ENCODE measurements around the gene RIF1.

RIF1 gene

GRCh38 chr2:151422917-151423439 is 13.3 kb downstream of the RIF1 start:
- DNase-seq (ENCODE audit: low read depth in 2 of 2), result no peak

- DNase-seq (ENCODE audit: low read depth in 2 of 2), result no peak
These were observed 14.1 kb downstream of the RIF1 start for GRCh38 chr2:151423760-151424159.

DNA sequence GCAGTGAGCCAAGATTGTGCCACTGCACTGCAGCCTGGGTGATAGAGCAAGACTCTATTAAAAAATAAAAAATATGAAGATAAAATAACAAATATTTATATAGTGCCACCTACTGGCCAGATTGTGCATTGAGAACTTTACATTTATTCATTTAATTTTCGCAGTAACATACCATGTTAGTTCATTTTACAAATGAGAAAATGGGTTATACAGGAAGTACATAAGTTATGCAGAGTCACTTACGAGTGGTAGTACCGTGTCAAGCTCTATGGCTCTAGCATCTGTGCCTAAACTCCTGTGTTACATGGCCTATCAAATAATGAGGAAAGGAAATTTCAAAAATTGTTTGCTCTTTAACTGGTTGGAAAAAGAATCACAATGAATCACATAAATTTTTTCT is 27.9 kb downstream of the RIF1 start:
- no peak for DNase-seq (ENCODE audit: low read depth in 2 of 2)

GRCh38 chr2:151438506-151438905 is 28.8 kb downstream of the RIF1 start:
- DNase-seq (ENCODE audit: low read depth in 2 of 2), result no peak

DNA sequence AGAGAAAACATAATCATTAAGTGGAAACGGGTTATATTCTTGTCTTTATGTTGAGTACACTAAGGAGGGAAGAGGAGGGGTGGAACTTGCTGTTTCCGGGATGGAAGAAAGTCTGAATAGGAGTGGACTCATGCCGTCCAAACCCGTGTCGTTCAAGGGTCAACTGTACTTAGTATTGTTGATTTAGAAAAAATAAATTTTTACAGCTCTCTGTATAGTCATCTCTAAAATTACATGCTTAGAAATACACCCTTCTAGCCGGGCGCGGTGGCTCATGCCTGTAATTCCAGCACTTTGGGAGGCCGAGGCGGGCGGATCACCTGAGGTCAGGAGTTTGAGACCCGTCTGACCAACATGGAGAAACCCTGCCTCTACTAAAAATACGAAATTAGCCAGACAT is 29.4 kb downstream of the RIF1 start:
- DNase-seq (ENCODE audit: low read depth in 2 of 2), result no peak

GRCh38 chr2:151459358-151459757 is 49.7 kb downstream of the RIF1 start:
- DNase-seq (ENCODE audit: low read depth in 2 of 2), result no peak

- no peak for DNase-seq (ENCODE audit: low read depth in 2 of 2)
These were observed 56.1 kb downstream of the RIF1 start for GRCh38 chr2:151465771-151466170.

- no peak for DNase-seq (ENCODE audit: low read depth in 2 of 2)
These were observed 60.9 kb downstream of the RIF1 start for GRCh38 chr2:151470556-151470955.

DNA sequence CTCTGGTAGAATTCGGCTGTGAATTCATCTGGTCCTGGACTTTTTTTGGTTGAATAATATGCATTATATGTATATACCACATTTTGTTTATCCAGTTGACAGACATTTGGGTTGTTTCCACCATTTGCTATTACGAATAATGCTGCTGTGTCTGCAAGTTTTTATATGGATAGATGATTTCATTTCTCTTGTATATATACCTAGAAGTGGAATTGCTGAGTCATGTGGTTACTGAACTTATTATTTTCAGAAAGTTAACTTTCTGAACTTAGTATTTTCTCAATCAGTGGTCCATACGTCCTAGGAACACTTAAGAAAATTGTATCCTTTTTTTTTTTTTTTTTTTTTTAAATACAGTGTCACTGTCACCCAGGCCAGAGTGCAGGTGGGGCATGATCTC is 63.3 kb downstream of the RIF1 start:
- no peak for DNase-seq (ENCODE audit: low read depth in 2 of 2)

GRCh38 chr2:151475071-151475470 is 65.4 kb downstream of the RIF1 start:
- no peak for DNase-seq (ENCODE audit: low read depth in 2 of 2)

DNA sequence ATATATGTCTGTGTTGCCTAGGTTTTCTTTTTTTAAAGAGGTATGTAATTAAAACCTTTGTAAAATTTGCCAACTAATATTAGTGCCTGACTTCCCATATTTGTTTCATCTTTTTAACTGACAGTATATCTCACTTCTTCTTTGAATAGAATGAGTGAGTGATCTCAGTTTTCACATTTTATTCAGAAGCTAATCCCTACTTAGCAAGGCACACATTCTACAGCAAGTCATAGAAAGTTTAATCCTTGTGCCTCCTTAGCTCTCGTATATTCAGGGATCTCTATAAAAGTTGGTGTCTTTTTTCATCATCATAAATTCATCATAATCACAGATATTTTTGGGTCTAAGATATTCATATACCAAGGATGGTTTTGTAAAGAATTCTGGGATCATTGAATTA is 66.6 kb downstream of the RIF1 start:
- DNase-seq (ENCODE audit: low read depth in 2 of 2), result no peak

GRCh38 chr2:151478011-151478410 is 68.3 kb downstream of the RIF1 start:
- no peak for DNase-seq (ENCODE audit: low read depth in 2 of 2)

GRCh38 chr2:151481744-151482143 is 72.0 kb downstream of the RIF1 start:
- peak; percentile 6 to 10 for DNase-seq (ENCODE audit: low read depth in 2 of 2)

- peak in 1 of 2 donors; percentile 1 for DNase-seq (ENCODE audit: low read depth in 2 of 2)
These were observed 72.5 kb downstream of the RIF1 start for GRCh38 chr2:151482171-151482725.

GRCh38 chr2:151483546-151483945 is 73.8 kb downstream of the RIF1 start:
- no peak for DNase-seq (ENCODE audit: low read depth in 2 of 2)

GRCh38 chr2:151484100-151484499 is 74.4 kb downstream of the RIF1 start:
- no peak for DNase-seq (ENCODE audit: low read depth in 2 of 2)

DNA sequence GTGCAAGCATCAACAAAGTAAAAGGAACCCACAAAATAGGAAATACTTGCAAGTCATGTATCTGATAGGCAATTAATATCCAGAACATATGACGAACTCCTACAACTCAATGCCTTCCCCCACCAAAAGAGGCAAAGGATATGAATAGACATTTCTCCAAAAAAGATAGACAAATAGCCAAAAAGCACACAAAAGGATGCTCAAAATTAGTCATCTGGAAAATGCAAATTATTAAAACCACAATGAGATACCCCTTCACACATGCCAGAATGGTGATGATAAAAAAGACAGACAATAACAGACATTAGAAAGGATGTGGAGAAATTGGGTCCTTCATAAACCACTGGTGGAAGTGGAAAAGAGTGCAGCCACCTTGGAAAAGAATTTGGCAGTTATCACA is 76.4 kb downstream of the RIF1 start:
- DNase-seq (ENCODE audit: low read depth in 2 of 2), result no peak

- DNase-seq (ENCODE audit: low read depth in 2 of 2), result no peak
These were observed 80.6 kb downstream of the RIF1 start for GRCh38 chr2:151490276-151490675.

DNA sequence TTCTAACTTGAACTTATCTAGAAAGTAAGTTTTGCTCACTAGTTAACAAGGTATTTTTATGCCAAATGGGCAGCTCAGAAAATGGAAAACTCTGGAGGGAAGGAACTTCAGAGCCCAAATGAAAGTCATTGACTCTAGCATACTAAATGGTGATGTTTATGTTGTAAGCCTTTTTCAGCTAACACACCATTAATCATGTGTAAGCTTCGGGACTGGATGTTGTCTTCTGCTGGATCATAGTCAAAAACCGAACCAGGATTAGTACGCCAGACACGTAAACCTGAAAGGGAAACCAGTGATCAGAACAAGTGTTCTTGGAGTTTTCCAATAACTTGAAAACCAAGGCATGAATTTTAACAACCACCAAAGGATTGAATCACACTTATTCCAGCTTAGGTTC is 81.8 kb downstream of the RIF1 start:
- DNase-seq (ENCODE audit: low read depth in 2 of 2), result no peak

DNA sequence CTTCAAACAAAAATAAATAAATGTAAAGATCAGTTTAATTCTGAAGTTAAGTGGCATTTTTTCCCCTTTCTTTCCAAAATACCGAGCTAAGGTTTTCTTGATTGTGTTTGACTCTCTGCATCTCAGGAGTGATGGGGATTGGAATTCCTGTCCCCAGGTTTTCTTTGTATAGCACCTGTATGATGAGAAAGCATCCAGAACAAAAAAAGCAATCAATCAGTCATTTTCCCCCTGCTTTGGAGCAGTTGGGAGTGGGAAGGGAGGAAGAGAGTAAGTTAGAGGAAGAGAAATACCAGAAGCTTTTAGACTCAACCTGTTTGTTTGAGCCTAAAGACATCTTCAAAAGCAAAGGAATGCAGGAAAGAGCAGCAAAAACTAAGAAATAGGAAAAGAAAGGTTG is 88.5 kb downstream of the RIF1 start:
- no peak for DNase-seq (ENCODE audit: low read depth in 2 of 2)

DNA sequence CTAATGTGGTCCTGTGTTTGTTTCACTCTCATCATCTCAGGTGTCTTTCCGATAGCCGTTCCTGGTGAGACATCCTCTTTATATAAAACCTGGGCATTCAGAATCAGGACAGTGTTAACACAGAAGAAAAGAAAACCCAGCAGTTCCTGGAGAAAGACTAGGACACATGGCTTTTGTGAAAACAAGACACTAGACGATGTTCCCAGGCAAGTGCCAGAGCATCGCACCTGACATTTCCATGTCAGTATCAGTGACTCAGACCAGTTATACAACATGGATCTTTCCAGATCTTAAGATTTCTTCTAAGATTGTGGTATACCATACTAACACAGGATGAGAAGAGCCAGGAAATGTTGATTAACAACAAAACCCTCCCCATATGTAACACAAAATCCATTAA is 96.5 kb downstream of the RIF1 start:
- DNase-seq (ENCODE audit: low read depth in 2 of 2), result no peak

- DNase-seq (ENCODE audit: low read depth in 2 of 2), result no peak
These were observed 98.8 kb downstream of the RIF1 start for GRCh38 chr2:151508519-151508918.

GRCh38 chr2:151518802-151519201 is 109.1 kb downstream of the RIF1 start:
- DNase-seq (ENCODE audit: low read depth in 2 of 2), result no peak

DNA sequence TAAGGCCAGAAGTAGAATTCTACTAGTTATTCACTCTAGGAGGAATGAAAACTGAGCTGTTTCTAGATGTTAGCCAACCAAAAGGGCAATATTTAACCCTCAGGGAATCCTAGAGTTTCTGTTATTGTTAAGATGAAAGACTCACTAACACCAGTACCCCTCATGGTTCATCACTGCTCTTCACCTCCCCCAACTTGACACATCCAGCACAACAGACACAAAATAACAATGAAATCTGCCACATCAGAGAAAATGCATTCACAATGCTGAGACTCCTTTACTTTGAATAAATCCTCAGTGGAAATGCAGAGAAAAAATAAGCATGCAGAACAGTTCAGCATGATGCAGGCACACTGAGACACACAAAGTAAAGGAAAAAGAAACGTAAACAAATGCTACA is 111.3 kb downstream of the RIF1 start:
- no peak for DNase-seq (ENCODE audit: low read depth in 2 of 2)
